Psoas muscle (tissue), 8 donors: Measurements from ENCODE around the gene TFF1. TPM values are rescaled to one million over a fixed set of nuclear protein-coding genes. Genes with fewer than 3 reads are reported as not detected.

Source experiments
- ATAC-seq, 4 donors: fragments of 200-7000 bp; cut with Tn5 transposase; one replicate each; pipeline ENCODE4 v1.9.1; 2020; ENCODE audit warnings: moderate library complexity in 3 of 4, mild to moderate bottlenecking in 2 of 4
- DNase-seq, 2 donors: peaks; one replicate each; pipeline ENCODE4 v3.0.0-alpha.2; 2020
- H3K27ac ChIP-seq: fragments of 200-600 bp; one replicate; pipeline ENCODE4 v1.8.0; 2022
- H3K27me3 ChIP-seq, 3 donors: fragments of 200-600 bp in 1 of 3; one replicate each; pipeline versions ENCODE4 v1.6.1 to v1.8.0; 2013 to 2022; ENCODE audit warnings: low read length in 2 of 3, mild to moderate bottlenecking in 2 of 3, moderate library complexity in 1 of 3; ENCODE audit not compliant: insufficient read depth in 3 of 3
- H3K36me3 ChIP-seq, 2 donors: fragments of 200-600 bp in 1 of 2; one replicate each; pipeline versions ENCODE4 v1.6.1 to v1.8.0; 2013 to 2022; ENCODE audit warnings: low read depth in 1 of 2, mild to moderate bottlenecking in 1 of 2, moderate library complexity in 1 of 2; ENCODE audit not compliant: insufficient read depth in 1 of 2
- H3K4me1 ChIP-seq: fragments of 200-600 bp; one replicate; pipeline ENCODE4 v1.8.0; 2022
- H3K4me3 ChIP-seq: fragments of 200-600 bp; one replicate; pipeline ENCODE4 v1.8.0; 2022; ENCODE audit warnings: mild to moderate bottlenecking
- H3K9me3 ChIP-seq: fragments of 200-600 bp; one replicate; pipeline ENCODE4 v1.8.0; 2022
- WGBS, 3 donors: extraction: QIAGEN DNeasy Blood & Tissue Kit; methylation state at CpG; one replicate each; pipeline versions ENCODE4 v1.1.6 to v1.1.7; 2013; 5-methylcytosine and 5-hydroxymethylcytosine counted together
- intact Hi-C, 2 donors: fragments of 100-400 bp; cut with DNase I; formaldehyde crosslinking; loops; one replicate each; pipeline versions ENCODE4 v1.11.0 to v1.14.2; 2022
- long read RNA-seq, 2 donors: library from polyadenylated mRNA; unstranded; transcript quantifications; one replicate each; pipeline ENCODE4 v2.0.0, GENCODE V29; 2021
- polyA plus RNA-seq, 3 donors: library from polyadenylated mRNA; stranded (reverse); fragments of 200-250 nt; gene quantifications; one replicate each; pipeline ENCODE4 v1.2.3, GENCODE V29; 2013
- total RNA-seq, 4 donors: library from RNA; stranded (reverse); fragmentation: NEBNext Ultra II Directional in 2 of 4; extraction: Animal tissue kit (Norgen Biotek cat#: 25700) in 2 of 4; gene quantifications; one replicate each; pipeline versions ENCODE4 v1.2.1 to v1.2.4, GENCODE V29; 2021 to 2023
- TF ChIP-seq, protein P1 (sequence below): fragments of 200-600 bp; IDR thresholded peaks from one replicate; pipeline ENCODE4 v1.8.0; 2022; ENCODE audit warnings: antibody characterized with exemption
- donor health status: healthy with polysubstance abuse.
- donor health status: DM: no; HTN: no; CAD: no; lungs with moderate emphysema.
- donor health status: Bipolar disorder and iron deficiency.
- donor health status: healthy.
- donor health status: DM: yes; HTN: yes; CAD: no.
- donor health status: DM: no; HTN: no; CAD: no.
- donor health status: DM: no; HTN: no; CAD: no.
- donor health status: DM: yes; HTN: yes; CAD: no.

TFF1 gene
- total RNA-seq (not detected), polyA plus RNA-seq (under 1 TPM in 1 of 3 donors, not detected in 2; 0.16 TPM)
- long read RNA-seq, donor 1: 0 reads
- long read RNA-seq, donor 2: 0 reads

DNA sequence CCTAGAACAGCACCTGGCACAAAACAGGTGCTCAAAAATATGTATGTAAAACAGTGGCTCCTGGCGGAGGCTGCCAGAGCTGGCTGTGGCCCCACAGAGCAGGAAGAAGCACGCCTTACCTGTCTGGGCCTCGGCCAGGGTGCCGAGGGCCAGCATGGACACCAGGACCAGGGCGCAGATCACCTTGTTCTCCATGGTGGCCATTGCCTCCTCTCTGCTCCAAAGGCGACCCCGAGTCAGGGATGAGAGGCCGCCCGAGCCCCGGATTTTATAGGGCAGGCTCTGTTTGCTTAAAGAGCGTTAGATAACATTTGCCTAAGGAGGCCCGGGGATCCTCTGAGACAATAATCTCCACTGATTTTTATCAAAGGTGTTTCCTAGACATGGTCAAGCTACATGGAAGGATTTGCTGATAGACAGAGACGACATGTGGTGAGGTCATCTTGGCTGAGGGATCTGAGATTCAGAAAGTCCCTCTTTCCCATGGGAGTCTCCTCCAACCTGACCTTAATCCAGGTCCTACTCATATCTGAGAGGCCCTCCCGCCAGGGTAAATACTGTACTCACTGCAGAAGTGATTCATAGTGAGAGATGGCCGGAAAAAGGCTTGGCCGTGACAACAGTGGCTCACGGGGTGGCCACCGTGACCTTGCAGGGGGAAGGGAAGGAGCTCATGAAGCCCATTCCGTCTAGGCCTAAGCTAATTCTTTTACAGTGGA lies at the start of gene TFF1:
Gene TFF1, minus strand, starts transcription at position 244 of the 719 bp plus-strand sequence. Its CDS starts 40 bp downstream, at position 204.
- TF ChIP-seq, protein P1, sequence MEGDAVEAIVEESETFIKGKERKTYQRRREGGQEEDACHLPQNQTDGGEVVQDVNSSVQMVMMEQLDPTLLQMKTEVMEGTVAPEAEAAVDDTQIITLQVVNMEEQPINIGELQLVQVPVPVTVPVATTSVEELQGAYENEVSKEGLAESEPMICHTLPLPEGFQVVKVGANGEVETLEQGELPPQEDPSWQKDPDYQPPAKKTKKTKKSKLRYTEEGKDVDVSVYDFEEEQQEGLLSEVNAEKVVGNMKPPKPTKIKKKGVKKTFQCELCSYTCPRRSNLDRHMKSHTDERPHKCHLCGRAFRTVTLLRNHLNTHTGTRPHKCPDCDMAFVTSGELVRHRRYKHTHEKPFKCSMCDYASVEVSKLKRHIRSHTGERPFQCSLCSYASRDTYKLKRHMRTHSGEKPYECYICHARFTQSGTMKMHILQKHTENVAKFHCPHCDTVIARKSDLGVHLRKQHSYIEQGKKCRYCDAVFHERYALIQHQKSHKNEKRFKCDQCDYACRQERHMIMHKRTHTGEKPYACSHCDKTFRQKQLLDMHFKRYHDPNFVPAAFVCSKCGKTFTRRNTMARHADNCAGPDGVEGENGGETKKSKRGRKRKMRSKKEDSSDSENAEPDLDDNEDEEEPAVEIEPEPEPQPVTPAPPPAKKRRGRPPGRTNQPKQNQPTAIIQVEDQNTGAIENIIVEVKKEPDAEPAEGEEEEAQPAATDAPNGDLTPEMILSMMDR: no peak
- no peak for ATAC-seq
- 80 to 85% (median 80%) methylated on average over 19 of the region's 19 CpGs for WGBS, 3 donors
- no peaks in the 10 kb centered on the region for H3K36me3 ChIP-seq
- intact Hi-C loops: no loop called here
- no peaks in the 10 kb centered on the region for H3K4me1 ChIP-seq
- H3K27me3 ChIP-seq: peaks cover 0 to 34% (median 0%) of the 10 kb centered on the region in 3 donors
- H3K27ac ChIP-seq: no peak within 1 kb of the TSS
- H3K9me3 ChIP-seq: no peaks in the 10 kb centered on the region
- H3K4me3 ChIP-seq: no peak within 1 kb of the TSS
- DNase-seq: no peak

DNA sequence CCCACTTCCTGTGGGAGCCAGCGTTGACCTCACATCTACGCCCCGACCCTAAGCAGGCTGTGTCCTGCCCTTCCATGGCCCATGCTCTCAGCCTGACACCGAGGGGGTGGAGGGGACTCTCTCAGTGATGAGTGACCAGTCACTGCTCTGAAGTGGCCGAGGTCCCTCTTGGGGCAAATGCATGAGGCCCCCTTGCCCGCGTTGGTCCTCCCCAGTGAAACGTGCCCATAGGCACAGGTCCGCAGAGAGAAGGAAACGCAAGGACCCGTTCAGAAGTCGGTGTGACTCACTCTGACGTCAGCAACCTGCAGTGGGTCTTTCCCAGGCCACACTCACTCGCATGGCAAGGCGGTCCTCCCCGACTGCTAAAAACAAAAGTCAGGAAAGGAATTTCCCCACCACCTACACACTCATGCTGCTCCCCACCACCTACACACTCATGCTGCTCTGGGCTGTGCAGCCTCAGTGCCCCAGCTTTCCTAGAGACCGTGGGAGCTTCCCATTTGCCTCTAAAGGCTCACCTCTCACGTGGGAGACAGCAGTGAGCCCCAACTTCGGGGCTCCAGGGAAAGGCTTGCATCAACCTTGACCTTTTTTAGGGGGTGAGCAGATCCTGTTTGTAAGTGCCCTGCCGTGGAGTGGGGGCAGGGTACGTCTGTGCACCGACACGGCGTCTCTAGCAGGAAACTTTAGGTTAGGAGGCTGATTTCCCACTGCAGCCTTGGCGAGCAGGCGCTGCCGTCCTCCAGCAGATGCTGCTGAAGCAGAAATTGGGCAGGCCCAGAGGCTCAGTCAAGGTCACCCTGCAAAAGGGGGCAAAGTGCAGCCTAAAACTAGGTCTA lies 48.8 kb upstream of the TFF1 start:
- no peak overlapping the region for H3K27ac ChIP-seq
- WGBS, 3 donors: 50 to 58% (median 56%) methylated on average over 27 of the region's 27 CpGs
- DNase-seq: no peak
- H3K4me3 ChIP-seq: no peak overlapping the region
- no peaks in the 10 kb centered on the region for H3K36me3 ChIP-seq
- TF ChIP-seq, protein P1: no peak
- no peak for ATAC-seq
- intact Hi-C loops: no loop called here
- H3K9me3 ChIP-seq: no peaks in the 10 kb centered on the region
- peaks cover 0 to 23% (median 4%) of the 10 kb centered on the region in 3 donors for H3K27me3 ChIP-seq
- H3K4me1 ChIP-seq: no peaks in the 10 kb centered on the region

DNA sequence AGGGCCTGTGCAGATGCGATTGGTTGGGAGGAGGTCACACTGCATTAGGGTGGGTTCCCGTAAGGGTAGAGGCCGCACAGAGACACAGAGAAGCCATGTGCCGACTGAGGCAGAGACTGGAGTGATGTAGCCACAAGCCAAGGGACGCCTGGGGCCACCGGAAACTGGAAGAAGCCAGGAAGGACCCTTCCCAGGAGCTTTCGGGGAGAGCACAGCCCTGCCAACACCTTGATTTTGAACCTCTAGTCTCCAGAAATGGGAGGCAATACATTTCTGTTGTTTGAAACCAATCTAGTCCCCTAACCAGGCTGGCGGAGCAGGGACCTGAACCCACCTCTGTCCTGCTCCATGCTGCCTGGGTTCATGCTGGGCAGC lies 48.2 kb upstream of the TFF1 start:
- peaks cover 0 to 29% (median 4%) of the 10 kb centered on the region in 3 donors for H3K27me3 ChIP-seq
- ATAC-seq (no peak), DNase-seq (no peak)
- TF ChIP-seq, protein P1: no peak
- H3K27ac ChIP-seq: no peak overlapping the region
- 89 to 94% (median 92%) methylated on average over 8 of the region's 8 CpGs for WGBS, 3 donors
- intact Hi-C loops: no loop called here
- no peaks in the 10 kb centered on the region for H3K36me3 ChIP-seq
- H3K4me3 ChIP-seq: no peak overlapping the region
- H3K9me3 ChIP-seq: no peaks in the 10 kb centered on the region
- no peaks in the 10 kb centered on the region for H3K4me1 ChIP-seq

DNA sequence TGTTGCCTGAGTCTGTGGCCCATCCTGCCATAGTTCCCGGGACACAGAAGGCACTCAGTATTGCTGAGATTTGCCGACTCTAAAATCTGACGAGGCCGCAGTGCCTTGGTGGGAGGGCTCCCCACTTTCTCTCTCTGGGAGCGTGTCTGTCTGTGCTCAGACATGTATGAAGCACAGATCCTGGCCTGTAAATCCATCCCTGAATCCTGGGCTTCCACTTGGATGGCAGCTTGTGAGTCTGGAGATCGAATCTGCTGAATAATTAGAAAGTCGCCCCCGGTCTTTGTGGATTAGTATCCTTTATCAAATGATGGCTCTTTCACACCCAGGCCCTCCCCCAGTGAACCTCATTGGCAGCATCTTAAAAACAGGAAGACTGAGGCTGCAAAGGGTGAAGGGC lies 47.7 kb upstream of the TFF1 start:
- Histone ChIP-seq H3K9me3 (no peaks in the 10 kb centered on the region), H3K36me3 (no peaks in the 10 kb centered on the region), H3K27me3 (peaks cover 0 to 29% (median 6%) of the 10 kb centered on the region in 3 donors), H3K4me3 (no peak overlapping the region), H3K27ac (no peak overlapping the region), H3K4me1 (no peaks in the 10 kb centered on the region)
- intact Hi-C loops: no loop called here
- DNase-seq (no peak), ATAC-seq (no peak)
- WGBS, 3 donors: 92 to 95% (median 92%) methylated on average over 8 of the region's 8 CpGs
- TF ChIP-seq, protein P1: no peak
